Ovary (tissue), 9 donors: Measurements from ENCODE around the gene SLC9A3. TPM values are rescaled to one million over a fixed set of nuclear protein-coding genes. Genes with fewer than 3 reads are reported as not detected.

Source experiments
- DNase-seq, 5 donors: peaks; one replicate each; pipeline ENCODE4 v3.0.0-alpha.2; 2019 to 2020
- H3K27ac ChIP-seq, 2 donors: fragments of 200-600 bp; one replicate each; pipeline versions ENCODE4 v1.5.1 to v1.8.0; 2019 to 2022
- H3K27me3 ChIP-seq: fragments of 200-600 bp; one replicate; pipeline ENCODE4 v1.8.0; 2022
- H3K36me3 ChIP-seq: fragments of 200-600 bp; sonication (generic); one replicate; pipeline ENCODE4 v1.5.1; 2019
- H3K4me1 ChIP-seq: one replicate; pipeline ENCODE4 v1.8.1; 2013; ENCODE audit warnings: mild to moderate bottlenecking, moderate library complexity; ENCODE audit not compliant: insufficient read depth
- H3K4me3 ChIP-seq: fragments of 200-600 bp; sonication (generic); one replicate; pipeline ENCODE4 v1.5.1; 2017
- H3K9me3 ChIP-seq, 2 donors: fragments of 200-600 bp in 1 of 2; sonication (generic) in 1 of 2; one replicate each; pipeline versions ENCODE4 v1.5.1 to v1.8.1; 2013 to 2019; ENCODE audit warnings: mild to moderate bottlenecking in 1 of 2, moderate library complexity in 1 of 2
- EP300 ChIP-seq: sonication (generic); formaldehyde crosslinking; IDR thresholded peaks from one replicate; pipeline ENCODE4 v1.6.1; 2017; ENCODE audit warnings: antibody characterized with exemption
- POLR2A ChIP-seq: fragments of 450-650 bp; IDR thresholded peaks from one replicate; pipeline ENCODE4 v1.6.1; 2017; ENCODE audit warnings: antibody characterized with exemption, mild to moderate bottlenecking, moderate library complexity
- whole genome bisulfite sequencing, 3 donors: extraction: QIAGEN DNeasy Blood & Tissue Kit in 1 of 3; methylation state at CpG; one replicate each; pipeline versions ENCODE4 v1.1.5 to v1.1.7; 2013 to 2017; 5-methylcytosine and 5-hydroxymethylcytosine counted together
- intact Hi-C, 4 donors: fragments of 100-400 bp; cut with DNase I; formaldehyde crosslinking; loops; one replicate each; pipeline versions ENCODE4 v1.11.0 to v1.15.1; 2022 to 2023
- polyA plus RNA-seq, 2 donors: library from polyadenylated mRNA; stranded (reverse); fragments of 200-250 nt in 1 of 2; fragments of 350-450 nt in 1 of 2; fragmentation: Illumina TruSeq in 1 of 2; extraction: RNeasy Lipid Tissue Mini Kit (QIAGEN cat#74804) in 1 of 2; gene quantifications; one replicate each; pipeline ENCODE4 v1.2.3, GENCODE V29; 2013 to 2014
- total RNA-seq, 7 donors: library from RNA; depleted of rRNA in 2 of 7; stranded (reverse); fragments of >200 nt in 2 of 7; fragmentation: NEBNext Ultra II Directional in 3 of 7; extraction: Animal tissue kit (Norgen Biotek cat#: 25700) in 3 of 7; gene quantifications; one replicate each; pipeline versions ENCODE4 v1.1.0 to v1.2.4, GENCODE V29; 2016 to 2023
- TF ChIP-seq, protein P1 (sequence below), 3 donors: fragments of 450-650 bp in 2 of 3; fragments of 200-600 bp in 1 of 3; IDR thresholded peaks; one replicate each; pipeline versions ENCODE4 v1.5.1 to v1.8.0; 2016 to 2022; ENCODE audit warnings: antibody characterized with exemption in 3 of 3, mild to moderate bottlenecking in 1 of 3
- donor health status: DM: no; HTN: no; CAD: no; lungs with moderate emphysema.
- donor health status: DM: no; HTN: no; CAD: no.
- donor health status: Bipolar disorder and iron deficiency.
- donor health status: DM: yes; HTN: yes; CAD: no.
- donor health status: DM: no; HTN: no; CAD: no.
- donor health status: DM: yes; HTN: yes; CAD: no.

Gene SLC9A3
- total and polyA plus RNA-seq, 9 donors = 1.2 to 3.6 (median 1.9) TPM

DNA sequence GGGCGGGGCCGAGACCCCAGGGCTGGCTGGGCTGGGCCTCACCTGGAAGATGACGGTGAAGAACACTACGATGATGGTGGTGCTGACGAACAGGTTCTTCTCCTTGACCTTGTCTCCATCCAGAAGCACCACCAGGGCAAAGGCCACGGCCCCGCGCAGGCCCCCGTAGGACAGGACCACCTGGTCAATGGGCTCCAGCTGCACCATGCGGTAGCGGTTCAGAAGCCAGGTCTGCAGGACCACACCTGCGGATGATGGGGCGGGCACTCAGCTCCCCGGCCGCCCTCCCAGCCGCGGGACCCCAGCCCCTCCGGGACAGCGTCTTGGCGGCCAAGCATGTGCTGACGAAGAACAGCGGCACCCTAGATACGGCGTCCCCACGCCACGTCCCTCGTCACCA is 41.7 kb downstream of the SLC9A3 start:
- 91 to 95% (median 93%) methylated on average over 27 of the region's 27 CpGs for WGBS, 3 donors
- no peaks in the 10 kb centered on the region for H3K36me3 ChIP-seq
- H3K27ac ChIP-seq = no peak overlapping the region
- H3K4me1 ChIP-seq = no peaks in the 10 kb centered on the region
- no peak overlapping the region for H3K4me3 ChIP-seq
- intact Hi-C loops = loop anchor here in 1 of 4 donors (10.0 kb wide), 1 partner anchor 122 kb away; no protein-coding TSS in a partner anchor
- TF ChIP-seq, protein P1, sequence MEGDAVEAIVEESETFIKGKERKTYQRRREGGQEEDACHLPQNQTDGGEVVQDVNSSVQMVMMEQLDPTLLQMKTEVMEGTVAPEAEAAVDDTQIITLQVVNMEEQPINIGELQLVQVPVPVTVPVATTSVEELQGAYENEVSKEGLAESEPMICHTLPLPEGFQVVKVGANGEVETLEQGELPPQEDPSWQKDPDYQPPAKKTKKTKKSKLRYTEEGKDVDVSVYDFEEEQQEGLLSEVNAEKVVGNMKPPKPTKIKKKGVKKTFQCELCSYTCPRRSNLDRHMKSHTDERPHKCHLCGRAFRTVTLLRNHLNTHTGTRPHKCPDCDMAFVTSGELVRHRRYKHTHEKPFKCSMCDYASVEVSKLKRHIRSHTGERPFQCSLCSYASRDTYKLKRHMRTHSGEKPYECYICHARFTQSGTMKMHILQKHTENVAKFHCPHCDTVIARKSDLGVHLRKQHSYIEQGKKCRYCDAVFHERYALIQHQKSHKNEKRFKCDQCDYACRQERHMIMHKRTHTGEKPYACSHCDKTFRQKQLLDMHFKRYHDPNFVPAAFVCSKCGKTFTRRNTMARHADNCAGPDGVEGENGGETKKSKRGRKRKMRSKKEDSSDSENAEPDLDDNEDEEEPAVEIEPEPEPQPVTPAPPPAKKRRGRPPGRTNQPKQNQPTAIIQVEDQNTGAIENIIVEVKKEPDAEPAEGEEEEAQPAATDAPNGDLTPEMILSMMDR (IDR thresholded peaks at IDR 0.05) = no peak
- H3K27me3 ChIP-seq = no peaks in the 10 kb centered on the region
- DNase-seq = no peak
- no peaks in the 10 kb centered on the region for H3K9me3 ChIP-seq

- 48 to 77% (median 69%) methylated on average over 11 to 24 of the region's 24 CpGs for WGBS, 3 donors
- Histone ChIP-seq H3K9me3 (no peaks in the 10 kb centered on the region), H3K36me3 (no peaks in the 10 kb centered on the region), H3K27ac (no peak overlapping the region), H3K4me3 (no peak overlapping the region), H3K4me1 (no peaks in the 10 kb centered on the region), H3K27me3 (no peaks in the 10 kb centered on the region)
- intact Hi-C loops = loop anchor here in 1 of 4 donors (10.0 kb wide), 1 partner anchor 123 kb away; no protein-coding TSS in a partner anchor
- TF ChIP-seq POLR2A (no peak), EP300 (no peak)
- TF ChIP-seq, protein P1 (IDR thresholded peaks at IDR 0.05) = no peak
- no peak for DNase-seq
These were observed 42.2 kb downstream of the SLC9A3 start for GRCh38 chr5:482021-482420.

DNA sequence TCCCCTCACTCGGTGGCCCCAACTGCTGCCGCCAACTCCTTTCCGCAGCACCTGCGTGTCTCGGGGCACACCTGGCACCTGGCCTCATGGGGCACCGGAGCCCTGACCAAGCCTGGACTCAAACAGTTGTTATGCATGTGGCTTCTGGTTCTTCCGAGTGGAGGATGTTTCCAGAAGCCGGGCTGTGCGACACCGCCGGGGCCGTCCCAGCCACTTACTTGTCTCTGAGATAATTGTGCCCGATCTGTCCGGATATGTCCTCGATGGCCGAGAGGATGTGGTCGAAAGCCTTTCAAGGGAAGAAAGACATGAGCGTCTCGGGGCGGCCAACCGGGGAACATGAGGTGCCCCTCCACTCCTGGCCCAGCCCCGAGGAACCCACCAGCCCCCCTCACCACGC is 42.9 kb downstream of the SLC9A3 start:
- Histone ChIP-seq H3K27me3 (no peaks in the 10 kb centered on the region), H3K4me3 (no peak overlapping the region), H3K27ac (no peak overlapping the region), H3K4me1 (no peaks in the 10 kb centered on the region), H3K36me3 (no peaks in the 10 kb centered on the region), H3K9me3 (no peaks in the 10 kb centered on the region)
- TF ChIP-seq, protein P1 (IDR thresholded peaks at IDR 0.05) = no peak
- no peak for TF ChIP-seq POLR2A
- no peak for TF ChIP-seq EP300
- 64 to 85% (median 81%) methylated on average over 21 to 23 of the region's 23 CpGs for WGBS, 3 donors
- no peak for DNase-seq
- intact Hi-C loops = loop anchor here in 1 of 4 donors (10.0 kb wide), 1 partner anchor 123 kb away; no protein-coding TSS in a partner anchor

DNA sequence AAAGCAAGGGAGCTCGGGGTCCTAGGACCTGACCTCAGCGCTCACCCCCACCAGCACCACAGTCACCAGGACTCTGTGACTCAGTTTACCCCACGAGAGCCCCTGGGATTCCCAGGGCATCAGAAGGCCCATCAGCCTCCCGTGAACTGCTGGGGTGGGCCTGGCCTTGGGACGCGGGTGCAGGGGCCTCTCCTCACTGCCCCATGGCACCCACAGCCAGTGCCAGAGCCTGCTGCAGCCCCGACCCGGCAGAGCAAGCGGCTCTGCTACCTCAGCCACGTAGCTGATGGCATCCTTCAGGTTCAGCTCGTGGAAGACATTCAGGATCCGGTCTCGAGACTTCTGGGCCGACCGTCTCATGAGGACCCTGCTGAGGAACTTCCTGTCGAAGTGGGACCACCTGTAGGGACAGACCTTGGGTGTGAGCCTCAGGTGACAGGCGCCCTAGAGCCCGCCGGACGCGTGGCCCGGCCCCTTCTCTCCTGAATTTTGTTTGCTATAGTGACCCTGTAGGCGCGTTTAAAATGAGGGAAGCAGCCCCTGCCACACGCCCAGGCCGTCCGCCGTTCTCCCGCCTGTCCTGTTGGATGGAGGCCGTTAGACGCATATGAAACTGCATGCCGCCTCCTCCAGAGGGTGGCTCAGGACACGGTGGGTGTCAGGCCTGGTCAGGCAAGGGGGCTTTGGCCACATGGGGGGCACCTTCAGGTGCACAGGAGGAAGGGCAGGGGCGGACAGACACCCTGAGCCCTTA is 44.5 kb downstream of the SLC9A3 start:
- 69 to 72% (median 71%) methylated on average over 32 to 34 of the region's 34 CpGs for WGBS, 3 donors
- TF ChIP-seq, protein P1 (IDR thresholded peaks at IDR 0.05) = no peak
- TF ChIP-seq POLR2A (no peak), EP300 (no peak)
- DNase-seq = no peak
- intact Hi-C loops = loop anchor here in 1 of 4 donors (10.0 kb wide), 1 partner anchor 125 kb away; no protein-coding TSS in a partner anchor
- Histone ChIP-seq H3K4me3 (no peak overlapping the region), H3K9me3 (no peaks in the 10 kb centered on the region), H3K27ac (no peak overlapping the region), H3K36me3 (no peaks in the 10 kb centered on the region), H3K27me3 (no peaks in the 10 kb centered on the region), H3K4me1 (peaks cover 8% of the 10 kb centered on the region)
